Inferior parietal cortex (tissue), 1 donor: Measurements from ENCODE around the gene TMEM39B.
"Not testable (repeated sequence)": the region's sequence is repeated elsewhere in the genome, so short reads cannot be mapped to it uniquely, and the experiment has no call there.

ENCODE experiments used
- DNase-seq: peaks from one replicate; pipeline ENCODE4 v3.0.0-alpha.2; 2016; ENCODE audit errors: extremely low spot score

The TMEM39B gene

DNA sequence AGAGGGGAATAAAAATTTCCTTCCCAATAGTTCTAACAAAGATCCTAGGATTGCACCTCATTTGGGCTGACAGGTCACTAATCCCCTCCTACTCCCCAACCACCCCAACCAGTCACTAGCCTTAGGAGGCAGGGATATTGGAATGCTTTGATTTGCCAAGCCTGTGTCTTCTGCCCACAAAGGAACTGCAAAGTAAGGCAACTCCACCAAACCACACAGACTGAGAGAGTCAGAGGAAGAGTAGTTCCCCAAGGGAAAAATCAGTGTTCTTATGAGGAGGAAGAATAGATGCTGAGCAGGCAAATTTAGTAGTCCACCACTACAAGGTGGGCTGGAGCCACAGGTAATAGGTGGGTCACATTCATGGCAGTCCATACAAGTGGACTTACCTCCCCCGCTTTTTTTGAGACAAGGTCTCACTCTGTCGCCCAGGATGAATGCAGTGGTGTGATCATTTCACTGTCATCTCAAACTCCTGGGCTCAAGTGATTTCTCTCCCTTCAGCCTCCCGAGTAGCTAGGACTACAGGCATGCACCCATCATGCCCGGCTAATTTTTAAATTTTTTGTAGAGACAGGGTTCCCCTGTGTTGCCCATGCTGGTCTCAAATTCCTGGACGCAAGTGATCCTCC, 3.7 kb upstream of the TMEM39B start:
- DNase-seq: no peak

DNA sequence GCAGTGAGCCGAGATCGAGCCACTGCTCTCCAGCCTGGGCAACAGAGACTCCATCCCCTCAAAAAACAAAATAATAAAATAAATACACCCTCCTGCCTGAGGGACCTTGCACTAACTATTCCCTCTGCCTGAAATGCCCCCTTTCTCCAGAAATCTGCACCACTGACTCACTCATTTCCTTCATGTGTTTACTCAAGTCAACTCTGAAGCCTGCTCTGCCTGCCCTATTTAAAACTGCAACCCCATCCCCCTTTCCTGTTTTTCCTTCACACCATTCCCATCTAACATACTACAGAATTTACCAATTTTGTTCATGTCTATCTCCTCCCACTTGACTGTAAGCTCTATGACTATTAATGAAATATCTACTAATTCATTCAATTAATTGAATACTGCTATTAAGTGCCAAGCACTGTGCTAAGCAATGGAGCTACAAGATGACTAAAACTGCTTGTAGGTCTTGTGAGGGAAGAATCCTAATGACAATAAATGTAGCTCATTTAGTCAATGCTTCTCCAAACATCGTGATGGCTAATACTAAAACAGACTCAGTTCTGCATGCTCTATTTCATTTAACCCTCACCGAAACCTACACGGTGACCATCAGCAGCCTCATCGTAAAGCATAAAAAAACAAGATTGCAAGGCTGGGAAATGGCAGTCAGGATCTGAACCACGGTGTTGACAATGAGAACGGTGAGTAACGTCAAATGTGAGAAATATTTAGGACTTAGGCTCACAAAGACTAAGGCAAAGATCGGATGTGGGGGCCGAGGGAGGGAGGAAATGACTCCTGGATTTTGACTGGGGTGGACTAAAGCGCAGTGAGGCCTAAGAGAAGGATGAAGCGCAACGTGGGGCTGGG, 749 bp upstream of the TMEM39B start:
- DNase-seq: no peak

DNA sequence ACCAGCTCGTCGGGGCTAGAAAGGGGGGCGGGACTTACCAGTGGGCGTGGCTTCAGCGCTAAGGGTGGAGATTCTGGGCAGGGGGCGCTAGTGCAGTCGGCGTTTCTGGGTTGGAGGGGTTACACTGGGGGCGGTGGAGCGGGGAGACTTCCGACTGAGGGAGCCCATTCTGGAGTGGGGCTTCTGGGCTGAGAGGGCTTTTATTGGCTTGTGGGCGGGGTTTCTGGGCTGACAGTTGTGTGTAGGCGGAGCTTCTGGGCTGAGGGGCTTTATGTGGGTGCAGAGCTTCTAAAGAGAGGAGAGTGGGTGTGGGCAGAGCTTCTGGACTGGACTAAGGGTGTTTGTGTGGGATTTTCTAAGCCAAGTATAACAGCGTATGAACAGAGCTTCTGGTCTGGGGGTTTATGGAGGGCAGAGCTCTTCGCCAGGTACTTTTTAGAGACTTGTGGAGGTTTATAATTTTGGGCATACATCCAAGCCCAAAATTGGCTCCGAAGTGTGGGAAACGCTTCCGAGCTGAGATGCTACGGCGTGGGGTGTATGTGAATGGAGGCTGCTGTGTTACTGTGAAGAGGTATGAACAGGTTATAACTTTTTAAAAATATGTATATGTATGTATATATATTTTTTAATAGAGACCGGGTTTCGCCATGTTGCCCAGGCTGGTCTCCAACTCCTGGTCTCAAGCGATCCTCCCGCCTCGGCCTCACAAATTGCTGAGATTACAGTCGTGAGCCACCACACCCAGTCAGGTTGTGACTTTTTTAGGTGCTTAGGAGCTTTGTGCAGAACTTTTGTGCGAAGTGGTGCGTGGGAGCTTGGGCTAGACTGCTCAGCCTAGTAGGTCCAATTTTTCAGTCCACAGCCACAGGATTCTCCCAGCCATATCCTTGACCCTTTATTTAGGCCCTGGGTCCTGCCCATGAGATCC, 825 bp downstream of the TMEM39B start:
- peak; percentile 76 for DNase-seq

DNA sequence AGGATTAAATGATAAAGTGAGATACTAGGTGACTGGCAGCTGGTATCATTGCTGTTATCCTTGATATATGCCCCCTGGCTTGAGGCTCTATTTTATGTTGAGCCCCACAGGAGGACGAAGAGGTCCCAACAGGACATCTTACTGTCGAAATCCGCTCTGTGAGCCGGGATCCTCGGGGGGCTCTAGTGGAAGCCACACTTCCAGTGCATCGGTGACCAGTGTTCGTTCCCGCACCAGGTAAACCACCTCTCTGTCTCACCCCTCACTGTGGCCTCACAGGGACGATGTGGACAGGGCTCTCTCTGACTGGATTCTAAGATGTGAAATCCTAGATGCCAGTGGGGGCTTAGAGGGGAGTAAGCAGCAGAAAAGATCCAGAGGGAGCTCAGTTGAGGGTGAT, 2.1 kb downstream of the TMEM39B start:
- DNase-seq: no peak

DNA sequence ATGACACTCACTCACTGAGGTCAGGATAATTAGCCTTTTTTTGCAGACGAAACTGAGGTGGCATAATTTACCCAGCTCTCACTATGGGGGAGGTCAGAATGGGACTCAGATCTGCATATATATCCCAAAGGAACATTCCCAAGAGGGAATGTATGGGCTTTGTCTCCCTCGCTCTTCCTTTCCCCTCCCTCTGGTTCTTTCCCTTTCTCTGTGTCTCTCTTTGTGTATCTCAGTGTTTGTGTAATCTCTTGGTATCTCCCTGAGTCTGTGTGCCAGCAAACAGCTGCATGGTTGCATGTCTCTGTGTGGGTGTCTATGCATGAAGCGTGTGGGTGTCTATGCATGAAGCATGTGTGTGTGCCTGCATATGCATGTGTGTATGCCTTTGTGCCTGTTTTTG, 4.7 kb downstream of the TMEM39B start:
- no peak for DNase-seq

DNA sequence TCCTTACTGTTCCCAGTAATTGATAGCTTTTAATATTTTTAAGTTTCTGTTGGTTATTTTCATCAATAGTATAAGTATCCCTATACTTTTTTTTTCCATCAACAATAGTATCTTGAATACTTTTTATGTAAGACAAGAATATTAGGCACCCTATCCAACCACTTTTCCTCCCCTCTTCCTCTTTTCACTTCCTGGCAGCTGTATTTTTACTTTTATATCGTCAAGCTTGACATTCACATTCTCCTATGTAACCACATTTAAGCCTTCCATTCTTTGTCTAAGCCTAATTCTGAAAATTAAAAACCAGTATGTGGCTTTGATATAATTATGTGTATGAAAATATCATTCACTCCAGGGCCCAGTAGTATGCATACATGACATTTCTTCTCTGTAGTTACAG, 9.3 kb downstream of the TMEM39B start:
- no peak for DNase-seq

DNA sequence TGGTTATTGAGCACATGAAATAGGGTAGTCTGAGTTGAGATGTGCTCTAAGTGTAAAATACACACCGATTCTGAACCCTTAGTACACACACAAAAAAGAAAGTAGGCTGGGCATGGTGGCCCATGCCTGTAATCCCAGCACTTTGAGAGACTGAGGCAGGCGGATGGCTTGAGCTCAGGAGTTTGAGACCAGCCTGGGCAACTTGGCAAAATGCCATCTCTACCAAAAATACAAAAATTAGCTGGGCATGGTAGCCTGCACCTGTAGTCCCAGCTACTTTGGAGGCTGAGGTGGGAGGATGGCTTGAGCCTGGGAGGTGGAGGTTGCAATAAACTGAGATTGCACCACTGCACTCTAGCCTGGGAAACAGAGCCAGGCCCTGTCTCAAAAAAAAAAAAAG, 13.6 kb downstream of the TMEM39B start:
- not testable (repeated sequence) for DNase-seq

DNA sequence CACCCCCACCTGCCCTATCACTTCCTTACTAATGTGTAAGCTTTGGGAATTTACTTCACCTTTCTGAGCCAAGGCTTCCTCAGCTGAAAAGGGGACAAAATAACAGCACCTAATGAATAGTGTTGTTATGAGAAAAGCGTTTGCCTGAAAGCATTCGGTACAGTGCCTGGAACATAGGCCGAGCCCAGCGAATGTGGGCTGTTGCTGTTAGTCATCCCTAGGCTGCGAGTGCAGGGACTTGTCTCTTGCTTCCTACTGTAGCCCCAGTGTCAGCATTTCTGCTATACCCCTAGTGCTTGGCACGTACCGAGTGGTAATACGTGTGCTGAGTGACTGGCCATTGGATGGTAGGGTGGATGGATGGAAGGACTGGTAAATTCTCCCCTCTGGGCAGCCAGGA, 18.4 kb downstream of the TMEM39B start:
- no peak for DNase-seq

DNA sequence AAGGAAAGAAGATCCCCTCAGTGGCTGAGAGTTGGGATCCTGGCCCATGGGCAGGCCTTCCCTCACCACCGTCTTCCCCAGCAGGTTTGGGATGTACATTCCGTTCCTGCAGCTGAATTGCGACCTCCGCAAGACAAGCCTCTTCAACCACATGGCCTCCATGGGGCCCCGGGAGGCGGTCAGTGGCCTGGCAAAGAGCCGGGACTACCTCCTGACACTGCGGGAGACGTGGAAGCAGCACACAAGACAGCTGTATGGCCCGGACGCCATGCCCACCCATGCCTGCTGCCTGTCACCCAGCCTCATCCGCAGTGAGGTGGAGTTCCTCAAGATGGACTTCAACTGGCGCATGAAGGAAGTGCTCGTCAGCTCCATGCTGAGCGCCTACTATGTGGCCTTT, 18.9 kb downstream of the TMEM39B start:
- DNase-seq: no peak

DNA sequence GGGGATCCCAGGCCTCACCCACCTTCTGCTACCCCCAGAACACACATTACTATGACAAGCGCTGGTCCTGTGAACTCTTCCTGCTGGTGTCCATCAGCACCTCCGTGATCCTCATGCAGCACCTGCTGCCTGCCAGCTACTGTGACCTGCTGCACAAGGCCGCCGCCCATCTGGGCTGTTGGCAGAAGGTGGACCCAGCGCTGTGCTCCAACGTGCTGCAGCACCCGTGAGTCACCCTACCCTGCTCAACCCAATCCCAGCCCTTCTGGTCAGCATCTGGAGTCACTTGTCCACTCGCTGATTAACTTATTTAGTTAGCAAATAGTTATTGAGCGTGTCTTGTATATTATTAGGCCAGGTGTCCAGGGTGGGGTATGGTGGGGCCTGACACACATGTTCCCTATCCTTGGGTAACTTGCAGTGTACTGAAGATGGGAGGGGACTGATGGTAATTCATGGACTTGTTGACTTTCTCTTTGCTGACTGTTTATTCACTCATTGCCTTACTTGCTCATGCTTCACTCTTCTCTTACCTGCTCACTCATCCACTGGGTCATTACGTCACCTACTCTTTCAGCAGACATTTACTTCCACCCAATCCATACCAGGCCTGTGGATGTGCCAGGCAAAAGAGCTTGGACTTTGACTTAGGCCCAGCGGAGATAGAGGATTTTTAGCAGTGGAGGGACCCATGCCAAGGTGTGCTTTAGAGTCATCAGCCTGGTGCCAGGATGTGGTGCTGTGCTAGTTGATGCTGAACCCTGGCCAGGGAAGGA, 22.2 kb downstream of the TMEM39B start:
- DNase-seq: no peak

DNA sequence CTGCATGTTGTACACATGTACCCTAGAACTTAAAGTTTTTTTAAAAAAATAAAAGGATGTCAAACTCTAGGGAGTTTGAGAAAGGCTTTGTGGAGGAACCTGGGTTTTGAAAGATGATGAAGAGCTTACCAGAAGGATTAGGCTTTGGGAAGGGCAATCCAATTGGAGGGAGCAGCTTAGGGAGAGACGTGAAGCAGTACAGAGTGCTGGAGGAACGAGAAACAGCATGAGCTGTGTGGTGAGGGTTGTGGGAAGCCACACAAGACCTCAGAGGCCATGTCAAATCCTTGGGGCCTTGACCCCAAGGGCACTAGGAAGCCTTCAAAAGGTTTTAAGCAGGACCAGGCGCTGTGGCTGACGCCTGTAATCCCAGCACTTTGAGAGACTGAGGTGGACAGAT, 26.7 kb downstream of the TMEM39B start:
- DNase-seq: no peak

DNA sequence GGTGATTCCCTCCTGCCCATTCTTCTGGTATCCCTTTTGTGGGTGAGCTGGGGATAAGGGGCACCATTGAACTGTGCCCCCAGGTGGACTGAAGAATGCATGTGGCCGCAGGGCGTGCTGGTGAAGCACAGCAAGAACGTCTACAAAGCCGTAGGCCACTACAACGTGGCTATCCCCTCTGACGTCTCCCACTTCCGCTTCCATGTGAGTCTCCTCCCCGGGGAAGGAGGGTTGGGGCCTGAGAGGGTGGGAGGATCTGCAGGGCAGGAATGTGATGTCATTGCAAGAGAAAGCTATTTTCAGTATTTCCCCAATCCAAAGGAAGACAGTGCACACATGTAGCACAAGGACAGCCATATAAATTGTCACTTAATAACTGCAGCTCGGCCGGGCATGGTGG, 27.6 kb downstream of the TMEM39B start:
- DNase-seq: no peak

DNA sequence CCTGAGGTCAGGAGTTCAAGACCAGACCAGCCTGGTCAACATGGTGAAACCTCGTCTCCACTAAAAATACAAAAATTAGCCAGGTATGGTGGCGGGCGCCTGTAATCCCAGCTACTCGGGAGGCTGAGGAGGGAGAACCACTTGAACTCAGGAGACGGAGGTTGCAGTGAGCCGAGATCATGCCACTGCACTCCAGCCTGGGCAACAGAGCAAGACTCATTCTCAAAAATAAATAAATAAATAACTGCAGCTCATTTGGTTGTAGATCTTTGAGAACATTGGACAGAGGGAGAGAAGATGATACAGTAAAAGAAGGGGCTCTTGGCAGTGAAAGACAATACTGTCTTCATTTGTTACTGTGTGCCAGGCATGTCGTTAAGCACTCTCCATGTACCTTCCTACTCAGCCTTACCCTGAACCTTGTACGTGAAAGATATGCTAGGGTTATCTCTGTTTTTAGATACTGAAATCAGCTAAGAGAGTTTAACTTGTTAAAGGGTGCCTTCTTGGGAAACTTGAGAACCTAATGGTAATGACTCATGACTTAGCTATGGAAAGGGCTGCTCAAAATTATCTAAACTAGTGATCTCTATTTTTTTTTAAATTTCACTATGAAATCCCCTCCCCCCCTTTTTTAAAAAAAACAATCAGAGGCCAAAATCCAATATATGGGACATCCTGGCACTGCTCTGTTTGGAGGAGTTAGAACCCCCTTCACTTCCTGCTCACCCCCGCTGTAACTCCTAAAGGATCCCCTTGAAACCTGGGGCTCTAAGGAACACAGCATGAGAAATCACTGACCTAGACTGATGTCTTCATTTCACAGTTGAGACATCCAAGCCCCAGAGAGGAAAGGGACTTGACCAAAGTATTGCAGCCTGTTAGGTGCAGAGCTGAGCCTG, 28.3 kb downstream of the TMEM39B start:
- DNase-seq: no peak

DNA sequence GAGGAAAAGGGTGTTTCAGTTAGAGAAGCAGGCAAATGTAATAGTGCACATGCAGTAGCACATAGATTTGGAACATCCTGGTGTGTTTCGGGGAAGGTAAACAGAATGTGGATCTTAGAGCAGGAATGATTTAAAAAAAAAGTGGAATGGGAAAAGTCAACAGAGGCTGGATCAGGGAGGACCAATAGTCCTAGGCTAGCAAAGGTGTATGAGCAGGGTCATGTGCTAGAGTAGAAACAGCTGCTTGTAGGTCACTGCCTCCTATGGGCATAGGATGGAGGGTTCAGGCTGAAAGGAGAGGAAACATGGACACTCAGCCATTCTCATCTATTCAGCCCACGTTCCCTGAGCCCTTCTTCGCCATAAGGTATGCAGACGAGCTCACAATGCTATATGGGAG, 31.4 kb downstream of the TMEM39B start:
- DNase-seq: no peak

DNA sequence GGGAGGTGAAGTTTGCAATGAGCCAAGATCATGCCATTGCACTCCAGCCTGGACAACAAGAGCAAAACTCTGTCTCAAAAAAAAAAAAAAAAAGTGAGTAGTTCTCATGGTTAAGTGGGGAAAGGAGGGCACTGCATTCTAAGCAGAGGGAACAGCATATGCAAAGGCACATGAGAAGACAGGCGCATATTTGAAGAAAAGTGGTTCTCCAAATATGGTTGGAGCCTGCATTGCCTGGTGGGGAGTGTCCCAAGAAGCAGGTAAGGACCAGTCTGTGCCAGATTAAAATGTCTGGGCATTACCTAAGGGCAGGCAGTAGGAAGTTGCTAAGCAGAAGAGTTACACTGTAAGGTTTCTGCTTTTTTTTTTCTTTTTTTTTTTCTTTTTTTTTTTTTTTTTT, 32.6 kb downstream of the TMEM39B start:
- no peak for DNase-seq

DNA sequence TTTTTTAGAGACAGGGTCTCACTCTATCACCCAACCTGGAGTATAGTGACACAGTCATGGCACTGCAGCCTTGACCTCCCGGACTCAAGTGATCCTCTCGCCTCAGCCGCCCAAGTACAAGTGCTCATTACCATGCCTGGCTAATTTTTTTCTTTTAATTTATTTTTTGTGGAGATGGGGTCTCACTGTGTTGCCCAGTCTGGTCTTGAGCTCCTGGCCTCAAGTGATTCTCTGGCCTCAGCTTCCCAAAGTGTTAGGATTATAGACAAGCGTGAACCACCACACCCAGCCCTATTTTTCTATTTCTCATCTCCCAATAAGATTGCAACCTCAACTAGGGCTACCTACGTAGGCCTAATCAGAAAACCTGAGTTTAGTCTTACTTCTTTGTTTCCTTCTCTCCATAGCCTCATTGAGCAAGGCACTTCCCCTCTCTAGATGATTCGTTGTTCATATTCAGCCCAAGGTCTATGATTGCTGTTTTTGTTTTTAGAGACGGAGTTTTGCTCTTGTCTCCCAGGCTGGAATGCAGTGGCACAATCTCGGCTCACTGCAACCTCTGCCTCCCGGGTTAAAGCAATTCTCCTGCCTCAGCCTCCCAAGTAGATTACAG, 34.0 kb downstream of the TMEM39B start:
- no peak for DNase-seq

DNA sequence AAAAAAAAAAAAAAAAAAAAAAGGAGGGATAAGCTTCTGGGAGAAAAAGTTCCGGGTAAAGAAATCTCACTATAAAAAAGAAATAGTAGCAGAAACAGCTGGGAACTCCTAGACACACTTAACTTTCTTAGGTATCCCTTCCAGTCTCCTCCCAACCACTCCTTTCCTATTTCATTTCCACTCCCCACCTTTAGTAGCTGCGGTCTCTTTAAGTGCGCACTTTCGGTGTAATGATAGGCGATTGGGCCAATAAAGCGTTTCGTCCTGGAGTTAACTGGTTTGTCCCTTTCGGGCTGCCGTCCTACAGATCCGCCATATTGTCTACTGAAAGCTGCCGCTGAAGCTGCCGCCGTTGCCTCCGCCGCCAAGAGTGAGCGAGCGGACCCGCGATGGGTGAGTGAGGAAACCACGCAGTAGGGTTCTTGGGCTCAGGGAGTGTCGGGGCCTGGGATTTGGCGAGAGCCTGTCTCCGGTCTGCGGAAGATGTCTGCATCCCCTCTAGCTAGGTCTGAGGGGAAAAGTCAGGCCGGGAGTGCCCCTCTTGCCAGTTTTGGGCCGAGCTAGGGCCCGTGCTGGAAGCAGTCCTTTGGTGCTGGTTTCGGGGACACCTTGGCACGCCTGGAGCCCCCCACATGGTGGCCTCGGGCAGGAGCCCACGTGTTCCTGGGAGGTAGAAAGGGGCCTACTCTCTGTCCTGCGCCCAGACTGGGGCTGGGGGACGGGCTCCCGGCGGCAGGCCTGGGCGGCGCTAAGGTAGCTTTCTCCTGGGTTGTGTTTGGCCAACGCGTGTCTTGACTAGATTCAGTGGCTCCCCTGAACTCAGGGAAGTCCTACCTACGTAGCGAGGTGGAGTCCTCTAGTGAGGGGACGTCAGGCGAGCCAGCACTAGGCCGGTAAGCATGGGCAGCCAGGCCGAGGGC, 35.3 kb downstream of the TMEM39B start, which contains the start of gene KPNA6:
Gene KPNA6, plus strand, starts transcription at position 315 of the 920 bp plus-strand sequence. Its CDS starts 75 bp downstream, at position 390.
- peak; percentile 98 for DNase-seq

DNA sequence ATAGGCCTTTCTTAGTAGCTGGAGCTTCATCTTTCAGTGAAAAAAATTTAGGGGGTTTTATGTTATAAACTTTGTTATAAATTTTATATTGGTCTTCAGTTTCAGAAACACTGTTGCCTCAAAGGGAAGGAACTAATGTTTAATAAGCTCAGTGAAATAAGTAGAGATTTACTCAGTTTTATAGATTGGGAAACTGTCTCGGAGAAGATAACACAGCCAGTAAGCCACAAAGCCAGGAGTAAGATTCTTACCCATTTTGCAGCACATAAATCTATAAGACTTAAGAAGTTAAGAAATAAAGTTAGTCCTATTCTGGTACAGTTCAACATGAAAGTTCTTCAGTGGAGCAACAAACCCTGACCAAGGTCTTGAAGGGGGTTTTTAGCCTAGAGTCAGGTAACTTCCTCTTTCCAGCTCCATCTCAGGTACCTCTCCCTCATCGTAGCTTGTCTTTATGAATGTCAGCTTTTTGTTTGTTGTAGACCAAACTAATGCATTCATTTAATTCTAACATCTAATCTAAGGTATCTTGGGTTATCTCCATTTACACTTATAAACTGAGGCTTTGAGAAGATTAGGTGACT, 38.4 kb downstream of the TMEM39B start:
- DNase-seq: no peak
